ENCODE measurements around the gene MDH1.

MDH1 gene

DNA sequence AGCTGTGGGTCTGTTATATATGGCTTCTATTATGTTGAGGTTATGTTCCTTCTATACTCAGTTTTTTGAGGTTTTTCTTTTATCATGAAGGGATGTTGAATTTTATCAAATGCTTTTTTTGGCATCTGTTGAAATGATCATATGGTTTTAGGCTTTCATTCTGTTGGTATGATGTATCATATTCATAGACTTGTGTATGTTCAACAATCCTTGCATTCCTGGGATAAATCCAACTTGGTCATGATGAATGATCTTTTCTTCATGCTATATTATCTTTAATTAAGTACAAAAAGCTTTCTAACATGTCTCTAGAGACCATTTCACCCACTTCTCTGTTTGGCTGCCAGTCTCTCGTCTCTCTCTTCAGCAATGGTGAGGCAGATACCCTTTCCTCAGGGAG, 54.2 kb downstream of the MDH1 start:
- peak; percentile 6 for DNase-seq

DNA sequence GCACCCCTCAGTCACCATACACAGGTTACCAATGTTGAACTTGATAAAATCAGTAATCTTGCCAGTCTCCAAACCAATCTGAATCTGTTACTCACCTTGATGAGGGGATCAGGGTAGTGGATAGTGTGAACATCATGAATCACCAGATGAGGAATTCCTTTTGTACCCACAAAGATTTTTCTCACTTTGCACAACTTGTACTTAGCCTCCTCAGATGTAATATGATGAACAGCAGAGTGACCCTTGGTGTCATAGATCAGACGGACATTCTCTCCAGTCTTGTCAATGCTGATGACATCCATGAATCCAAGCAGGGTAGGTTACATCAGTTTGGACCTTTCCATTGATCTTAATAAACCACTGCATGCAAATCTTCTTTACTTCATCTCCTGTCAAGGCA, 54.7 kb downstream of the MDH1 start:
- DNase-seq = peak; percentile 41

GRCh38 chr2:63648632-63649031, 59.9 kb downstream of the MDH1 start:
- DNase-seq = no peak

- DNase-seq = no peak
These were observed 61.1 kb downstream of the MDH1 start for GRCh38 chr2:63649829-63650228.

DNA sequence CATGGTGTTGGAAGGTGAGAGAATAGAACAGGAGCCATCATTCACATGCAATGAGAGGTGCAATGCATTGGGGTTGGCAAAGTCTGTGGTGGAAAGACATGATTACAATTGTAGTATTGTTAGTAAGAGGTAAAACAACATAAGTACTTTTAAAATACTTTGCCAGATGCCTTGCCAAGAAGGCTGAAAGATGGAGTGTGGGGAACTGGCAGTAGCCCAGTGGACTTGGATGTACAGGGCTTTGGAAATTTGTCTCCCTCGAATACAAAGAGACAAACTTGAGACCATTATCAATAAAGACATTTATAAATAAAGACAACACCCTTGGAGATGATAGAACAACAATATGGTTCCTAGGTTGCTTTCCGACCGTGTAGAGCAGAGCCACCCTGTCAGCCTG, 62.0 kb downstream of the MDH1 start:
- DNase-seq = no peak

DNA sequence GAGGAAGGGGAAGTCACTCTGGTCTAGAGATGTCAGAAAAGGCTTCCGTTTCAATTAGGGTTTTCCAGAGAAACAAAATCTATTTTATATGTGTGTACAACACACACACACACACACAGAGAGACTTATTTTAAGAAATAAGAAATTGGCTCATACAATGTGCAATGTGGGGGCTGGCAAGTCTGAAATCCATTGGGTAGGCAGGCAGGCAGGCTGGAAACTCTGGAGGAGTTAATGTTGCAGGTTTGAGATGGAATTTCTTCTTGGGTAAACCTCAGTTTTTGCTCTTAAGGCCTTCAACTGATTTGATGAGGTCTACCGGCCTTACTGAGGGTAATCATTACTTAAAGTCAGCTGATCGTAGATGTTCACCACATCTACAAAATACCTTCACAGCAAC, 62.6 kb downstream of the MDH1 start:
- DNase-seq = no peak

- no peak for DNase-seq
These were observed 63.3 kb downstream of the MDH1 start for GRCh38 chr2:63651861-63652651.

DNA sequence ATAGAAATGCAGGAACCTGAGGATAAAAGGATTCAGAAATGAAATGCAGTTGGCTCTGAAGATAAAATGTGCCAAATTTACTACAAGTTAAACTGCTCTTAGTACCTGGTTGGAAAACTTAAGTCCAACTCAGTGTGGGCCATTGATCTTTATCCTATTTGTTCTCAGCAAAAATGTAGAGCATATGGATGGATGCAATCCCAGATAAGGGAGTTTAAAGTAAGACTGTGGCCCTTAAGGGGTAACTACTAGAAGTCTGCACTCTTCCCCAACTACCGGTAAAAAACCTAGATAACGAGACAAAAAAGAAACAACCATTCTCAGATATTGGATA, 63.9 kb downstream of the MDH1 start:
- DNase-seq = no peak

DNA sequence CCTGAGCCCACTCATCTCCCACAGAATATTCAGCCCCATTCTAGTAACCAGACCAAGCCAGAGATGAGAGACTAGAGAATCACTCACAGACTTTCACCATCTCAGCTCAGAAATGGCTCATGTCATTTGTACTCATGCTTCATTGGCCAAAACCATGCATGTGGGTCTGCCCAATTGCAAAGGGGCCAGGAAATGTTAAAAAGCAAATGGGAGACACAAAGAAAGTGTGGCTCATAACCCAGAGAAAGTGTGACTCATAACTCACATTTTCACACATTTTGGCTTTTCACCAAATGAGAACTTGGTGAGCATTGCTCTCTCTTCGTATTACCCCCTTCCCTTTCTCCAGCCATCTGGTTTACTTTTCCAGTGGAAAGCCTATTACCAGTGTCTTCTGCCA, 66.2 kb downstream of the MDH1 start:
- peak; percentile 21 for DNase-seq
